ENCODE data around the gene JADE1.

- no peak for TF ChIP-seq CTCF (conservative IDR thresholded peaks at IDR 0.05 in 1 of 2, IDR thresholded peaks at IDR 0.05 in 1 of 2; ENCODE audit: low read depth in 1 of 2, low read length in 2 of 2)
- TF ChIP-seq EZH2 (IDR thresholded peaks at IDR 0.05; ENCODE audit: low read length, missing control alignments), result no peak
Observed at GRCh38 chr4:128862608-128863311, 53.3 kb downstream of the JADE1 start.
